ENCODE data around the gene KIF5C. TPM values are rescaled to one million over a fixed set of nuclear protein-coding genes. Genes with fewer than 3 reads are reported as not detected.

Gene KIF5C
- total and polyA plus RNA-seq, 8 donors, result under 0.01 to 14.7 (median 2.4) TPM

GRCh38 chr2:148880636-148881035 lies 5.6 kb downstream of the KIF5C start:
- H3K36me3 ChIP-seq, result no peaks in the 10 kb centered on the region
- peaks cover 16 to 20% (median 17%) of the 10 kb centered on the region in 4 donors for H3K4me1 ChIP-seq
- intact Hi-C loops (cut with DNase I; ENCODE audit: low total_unique reads), result no loop called here
- DNase-seq, result no peak
- TF ChIP-seq EP300 (IDR thresholded peaks at IDR 0.05) (no peak), POLR2A (IDR thresholded peaks at IDR 0.05) (no peak), POLR2AphosphoS5 (IDR thresholded peaks at IDR 0.05) (no peak)
- TF ChIP-seq, protein P1, sequence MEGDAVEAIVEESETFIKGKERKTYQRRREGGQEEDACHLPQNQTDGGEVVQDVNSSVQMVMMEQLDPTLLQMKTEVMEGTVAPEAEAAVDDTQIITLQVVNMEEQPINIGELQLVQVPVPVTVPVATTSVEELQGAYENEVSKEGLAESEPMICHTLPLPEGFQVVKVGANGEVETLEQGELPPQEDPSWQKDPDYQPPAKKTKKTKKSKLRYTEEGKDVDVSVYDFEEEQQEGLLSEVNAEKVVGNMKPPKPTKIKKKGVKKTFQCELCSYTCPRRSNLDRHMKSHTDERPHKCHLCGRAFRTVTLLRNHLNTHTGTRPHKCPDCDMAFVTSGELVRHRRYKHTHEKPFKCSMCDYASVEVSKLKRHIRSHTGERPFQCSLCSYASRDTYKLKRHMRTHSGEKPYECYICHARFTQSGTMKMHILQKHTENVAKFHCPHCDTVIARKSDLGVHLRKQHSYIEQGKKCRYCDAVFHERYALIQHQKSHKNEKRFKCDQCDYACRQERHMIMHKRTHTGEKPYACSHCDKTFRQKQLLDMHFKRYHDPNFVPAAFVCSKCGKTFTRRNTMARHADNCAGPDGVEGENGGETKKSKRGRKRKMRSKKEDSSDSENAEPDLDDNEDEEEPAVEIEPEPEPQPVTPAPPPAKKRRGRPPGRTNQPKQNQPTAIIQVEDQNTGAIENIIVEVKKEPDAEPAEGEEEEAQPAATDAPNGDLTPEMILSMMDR (IDR thresholded peaks at IDR 0.05), result no peak
- no peak overlapping the region for H3K27ac ChIP-seq
- H3K27me3 ChIP-seq, result peaks cover 0 to 28% (median 23%) of the 10 kb centered on the region in 3 donors
- no peak overlapping the region for H3K4me3 ChIP-seq
- 79 to 90% (median 82%) methylated on average over 2 of the region's 2 CpGs for WGBS, 5 donors
- H3K9me3 ChIP-seq, result peaks cover 0 to 13% (median 7%) of the 10 kb centered on the region in 4 donors

- no peak for DNase-seq
- TF ChIP-seq, protein P1 (IDR thresholded peaks at IDR 0.05), result no peak
- TF ChIP-seq POLR2A (IDR thresholded peaks at IDR 0.05), result no peak
- TF ChIP-seq EP300 (IDR thresholded peaks at IDR 0.05), result no peak
- no peak for TF ChIP-seq POLR2AphosphoS5 (IDR thresholded peaks at IDR 0.05)
- Histone ChIP-seq H3K36me3 (no peaks in the 10 kb centered on the region), H3K4me3 (no peak overlapping the region), H3K9me3 (peaks cover 0 to 13% (median 7%) of the 10 kb centered on the region in 4 donors), H3K27ac (no peak overlapping the region), H3K4me1 (peaks cover 2 to 6% (median 4%) of the 10 kb centered on the region in 4 donors), H3K27me3 (peaks cover 0 to 25% (median 9%) of the 10 kb centered on the region in 3 donors)
- 68 to 77% (median 71%) methylated on average over 8 to 9 of the region's 9 CpGs for WGBS, 5 donors
- intact Hi-C loops (cut with DNase I; ENCODE audit: low total_unique reads), result no loop called here
Observed at GRCh38 chr2:148882051-148882450, 7.0 kb downstream of the KIF5C start.

GRCh38 chr2:148885209-148885608 lies 10.2 kb downstream of the KIF5C start:
- no peak for DNase-seq
- 87 to 95% (median 92%) methylated on average over 10 of the region's 10 CpGs for WGBS, 5 donors
- H3K36me3 ChIP-seq, result no peaks in the 10 kb centered on the region
- H3K9me3 ChIP-seq, result peaks cover 0 to 9% (median 7%) of the 10 kb centered on the region in 4 donors
- no peak overlapping the region for H3K27ac ChIP-seq
- H3K27me3 ChIP-seq, result peaks cover 0 to 39% (median 17%) of the 10 kb centered on the region in 3 donors
- no peak overlapping the region for H3K4me3 ChIP-seq
- intact Hi-C loops (cut with DNase I; ENCODE audit: low total_unique reads), result no loop called here
- H3K4me1 ChIP-seq, result peaks cover 9 to 18% (median 11%) of the 10 kb centered on the region in 4 donors
- TF ChIP-seq, protein P1 (IDR thresholded peaks at IDR 0.05), result no peak
- TF ChIP-seq EP300 (IDR thresholded peaks at IDR 0.05), result no peak
- TF ChIP-seq POLR2A (IDR thresholded peaks at IDR 0.05), result no peak
- no peak for TF ChIP-seq POLR2AphosphoS5 (IDR thresholded peaks at IDR 0.05)

DNA sequence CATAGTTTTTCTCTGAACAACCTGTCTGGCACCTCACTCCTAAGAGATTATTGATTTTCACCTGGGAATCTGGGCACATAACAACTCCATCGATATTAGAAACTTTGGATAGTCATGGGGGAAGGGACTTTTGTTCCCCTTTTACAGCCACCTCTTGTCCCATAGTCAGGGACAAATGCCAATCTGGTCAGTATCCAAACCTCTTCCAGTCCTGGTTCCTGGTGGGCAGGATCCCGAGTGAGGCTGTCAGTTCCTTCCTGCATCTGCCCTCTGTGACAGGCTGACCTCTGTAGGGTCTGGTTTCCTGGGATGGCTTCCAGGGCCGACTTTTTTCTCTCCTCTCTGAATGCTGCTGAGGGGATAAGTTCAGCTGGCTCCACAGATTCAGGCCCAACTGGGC lies 11.0 kb downstream of the KIF5C start:
- Histone ChIP-seq H3K36me3 (no peaks in the 10 kb centered on the region), H3K4me1 (peaks cover 9 to 18% (median 11%) of the 10 kb centered on the region in 4 donors), H3K27me3 (peaks cover 0 to 39% (median 17%) of the 10 kb centered on the region in 3 donors), H3K9me3 (peaks cover 0 to 2% (median under 1%) of the 10 kb centered on the region in 4 donors), H3K4me3 (no peak overlapping the region), H3K27ac (no peak overlapping the region)
- 60 to 78% (median 67%) methylated on average over 3 of the region's 3 CpGs for WGBS, 5 donors
- DNase-seq, result no peak
- intact Hi-C loops (cut with DNase I; ENCODE audit: low total_unique reads), result no loop called here
- TF ChIP-seq, protein P1 (IDR thresholded peaks at IDR 0.05), result no peak
- TF ChIP-seq POLR2A (IDR thresholded peaks at IDR 0.05), result no peak
- no peak for TF ChIP-seq POLR2AphosphoS5 (IDR thresholded peaks at IDR 0.05)
- TF ChIP-seq EP300 (IDR thresholded peaks at IDR 0.05), result no peak

All from stomach (tissue), 9 donors.